Esophagus squamous epithelium (tissue), 5 donors: Measurements from ENCODE around the gene PRMT7. TPM values are rescaled to one million over a fixed set of nuclear protein-coding genes. Genes with fewer than 3 reads are reported as not detected.

Experiments
- DNase-seq: peaks from one replicate; lab custom pipeline; 2025; lab: John Stamatoyannopoulos, UW
- H3K27ac ChIP-seq, 4 donors: fragments of 200-600 bp; sonication (generic); one replicate each; pipeline ENCODE4 v1.5.1; 2016 to 2019; ENCODE audit warnings: mild to moderate bottlenecking in 1 of 4
- H3K27me3 ChIP-seq, 4 donors: fragments of 200-600 bp; sonication (generic); 1 replicate in 3 of 4; 2 replicates in 1 of 4; pipeline versions ENCODE4 v1.5.1 to v1.6.0; 2017 to 2021; ENCODE audit warnings: antibody characterized with exemption in 1 of 4
- H3K36me3 ChIP-seq, 3 donors: fragments of 200-600 bp; sonication (generic); one replicate each; pipeline ENCODE4 v1.5.1; 2016 to 2019
- H3K4me1 ChIP-seq, 3 donors: fragments of 200-600 bp; sonication (generic); one replicate each; pipeline ENCODE4 v1.5.1; 2017 to 2019
- H3K4me3 ChIP-seq, 4 donors: fragments of 200-600 bp; sonication (generic); 1 replicate in 3 of 4; 2 replicates in 1 of 4; pipeline ENCODE4 v1.5.1; 2016 to 2019; ENCODE audit warnings: mild to moderate bottlenecking in 2 of 4, moderate library complexity in 1 of 4
- H3K9me3 ChIP-seq, 3 donors: fragments of 200-600 bp; sonication (generic); one replicate each; pipeline ENCODE4 v1.5.1; 2016 to 2019
- CTCF ChIP-seq, 6 experiments: fragments of 450-650 bp in 4 of 6; fragments of 200-600 bp in 2 of 6; sonication (generic) in 2 of 6; IDR thresholded peaks; one replicate each; pipeline ENCODE4 v1.5.1; 2016 to 2019; ENCODE audit warnings: antibody characterized with exemption in 6 of 6, mild to moderate bottlenecking in 4 of 6, moderate library complexity in 4 of 6
- POLR2A ChIP-seq, 4 donors: fragments of 450-650 bp; IDR thresholded peaks; one replicate each; pipeline ENCODE4 v1.6.1; 2017; ENCODE audit warnings: antibody characterized with exemption in 4 of 4, mild to moderate bottlenecking in 4 of 4, moderate library complexity in 3 of 4
- WGBS, 2 donors: methylation state at CpG; one replicate each; pipeline ENCODE4 v1.1.5; 2018; 5-methylcytosine and 5-hydroxymethylcytosine counted together
- intact Hi-C: fragments of 100-400 bp; cut with DNase I; formaldehyde crosslinking; loops from one replicate; pipeline ENCODE4 v1.15.0; 2022
- total RNA-seq, 4 donors: library from RNA; depleted of rRNA; stranded (reverse); fragments of >200 nt; gene quantifications; one replicate each; pipeline ENCODE4 v1.1.0, GENCODE V29; 2016
- donor health status: DM: yes; HTN: yes; CAD: no.

PRMT7 gene
- total RNA-seq, 4 donors from 2014 or later, result 15.2 to 35.7 (median 21.2) TPM

DNA sequence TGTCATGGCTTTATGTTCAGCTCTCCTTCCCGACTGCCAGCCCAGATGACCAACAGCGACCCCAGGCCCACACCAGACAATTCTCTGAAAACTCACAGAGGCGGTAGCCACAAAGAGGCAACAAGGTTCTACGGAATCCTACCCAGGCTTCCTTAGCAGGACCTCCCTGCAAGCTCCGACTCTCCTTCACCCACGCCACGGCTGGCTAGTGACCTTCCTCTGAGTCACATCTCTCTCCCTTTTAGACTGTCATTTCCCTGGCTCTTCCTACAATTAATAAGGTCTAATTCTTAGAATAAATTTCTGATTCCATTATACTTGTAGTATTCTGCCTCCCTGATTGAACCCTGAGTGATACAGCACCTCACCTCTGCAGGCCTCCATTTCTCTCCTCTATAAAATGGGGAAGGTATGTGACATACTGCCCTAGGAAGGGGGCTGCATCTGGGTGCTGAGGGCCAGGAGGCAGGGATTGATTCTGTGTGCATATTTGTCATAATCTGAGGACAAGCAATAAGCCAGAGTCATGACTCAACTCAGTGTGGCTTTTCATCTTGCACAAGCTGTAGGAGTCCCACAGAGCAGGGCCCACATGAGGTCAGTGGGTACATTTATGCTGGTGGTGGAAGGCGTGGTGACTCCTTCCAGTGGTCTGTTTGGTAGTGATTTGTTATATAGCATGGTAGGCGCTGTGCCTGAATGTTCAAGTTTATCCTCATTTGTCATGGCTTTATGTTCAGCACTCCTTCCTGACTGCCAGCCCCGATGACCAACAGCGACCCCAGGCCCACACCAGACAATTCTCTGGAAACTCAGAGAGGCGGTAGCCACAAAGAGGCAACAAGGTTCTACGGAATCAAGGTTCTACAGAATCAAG is 91.3 kb downstream of the PRMT7 start:
- intact Hi-C loops, result no loop called here
- 70 to 73% methylated on average over 8 to 11 of the region's 13 CpGs for WGBS, 2 donors
- H3K27ac ChIP-seq, result no peak overlapping the region
- no peaks in the 10 kb centered on the region for H3K36me3 ChIP-seq
- H3K9me3 ChIP-seq, result no peaks in the 10 kb centered on the region
- DNase-seq, result no peak
- peaks cover 0 to 57% (median 0%) of the 10 kb centered on the region in 4 donors for H3K27me3 ChIP-seq
- TF ChIP-seq CTCF (IDR thresholded peaks at IDR 0.05) (no peak), POLR2A (IDR thresholded peaks at IDR 0.05) (no peak)
- no peaks in the 10 kb centered on the region for H3K4me1 ChIP-seq
- H3K4me3 ChIP-seq, result no peak overlapping the region

DNA sequence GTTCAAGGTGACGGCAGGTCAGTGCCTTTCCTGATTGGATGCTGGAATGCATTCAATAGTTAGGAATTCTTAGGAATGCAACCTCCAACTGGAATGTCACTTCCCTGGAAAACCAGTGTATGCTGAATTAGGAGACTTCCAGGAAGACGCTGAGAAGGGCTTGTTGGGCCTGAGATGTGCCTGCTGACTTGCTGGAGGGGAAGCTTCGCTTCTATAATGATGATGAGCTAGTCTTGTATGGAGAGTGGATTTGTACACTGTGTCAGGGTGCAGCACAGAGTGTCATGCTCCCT is 91.9 kb downstream of the PRMT7 start:
- DNase-seq, result no peak
- H3K36me3 ChIP-seq, result no peaks in the 10 kb centered on the region
- H3K27ac ChIP-seq, result no peak overlapping the region
- peaks cover 0 to 57% (median 0%) of the 10 kb centered on the region in 4 donors for H3K27me3 ChIP-seq
- H3K4me3 ChIP-seq, result no peak overlapping the region
- no peak for TF ChIP-seq POLR2A (IDR thresholded peaks at IDR 0.05)
- TF ChIP-seq CTCF (IDR thresholded peaks at IDR 0.05), result no peak
- H3K4me1 ChIP-seq, result no peaks in the 10 kb centered on the region
- no peaks in the 10 kb centered on the region for H3K9me3 ChIP-seq
- 75 to 88% methylated on average over 3 of the region's 3 CpGs for WGBS, 2 donors
- intact Hi-C loops, result no loop called here

DNA sequence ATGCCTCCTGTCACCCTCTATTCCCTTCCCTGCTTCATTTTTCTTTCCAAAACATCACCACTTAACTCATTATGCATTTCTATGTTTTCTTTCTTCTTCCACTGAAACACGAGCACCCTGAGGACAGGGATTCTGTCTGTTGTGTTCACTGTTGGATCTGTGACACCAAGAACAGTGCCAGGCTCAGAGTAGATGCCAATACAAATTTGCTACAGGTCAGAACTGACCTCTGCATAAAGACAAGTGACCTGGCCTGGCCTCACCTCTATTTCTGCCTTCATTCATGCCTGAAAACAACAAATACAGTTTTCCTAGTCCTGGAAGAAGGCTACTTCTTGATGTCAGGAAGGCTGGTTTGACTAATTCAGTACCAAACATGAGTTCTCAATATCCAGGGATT is 92.4 kb downstream of the PRMT7 start:
- intact Hi-C loops, result no loop called here
- H3K36me3 ChIP-seq, result no peaks in the 10 kb centered on the region
- no peak for DNase-seq
- no peak overlapping the region for H3K27ac ChIP-seq
- peaks cover 0 to 57% (median 0%) of the 10 kb centered on the region in 4 donors for H3K27me3 ChIP-seq
- H3K4me1 ChIP-seq, result no peaks in the 10 kb centered on the region
- 46 to 50% methylated on average over 1 of the region's 1 CpG for WGBS, 2 donors
- H3K4me3 ChIP-seq, result no peak overlapping the region
- H3K9me3 ChIP-seq, result no peaks in the 10 kb centered on the region
- TF ChIP-seq POLR2A (IDR thresholded peaks at IDR 0.05), result no peak

GRCh38 chr16:68403704-68404103 is 92.9 kb downstream of the PRMT7 start:
- no peaks in the 10 kb centered on the region for H3K4me1 ChIP-seq
- H3K4me3 ChIP-seq, result no peak overlapping the region
- no peaks in the 10 kb centered on the region for H3K36me3 ChIP-seq
- intact Hi-C loops, result no loop called here
- no peaks in the 10 kb centered on the region for H3K9me3 ChIP-seq
- no peak for DNase-seq
- WGBS, 2 donors, result 71 to 78% methylated on average over 3 of the region's 3 CpGs
- no peak overlapping the region for H3K27ac ChIP-seq
- H3K27me3 ChIP-seq, result peaks cover 0 to 59% (median 0%) of the 10 kb centered on the region in 4 donors
- no peak for TF ChIP-seq POLR2A (IDR thresholded peaks at IDR 0.05)
- TF ChIP-seq CTCF (IDR thresholded peaks at IDR 0.05), result no peak

DNA sequence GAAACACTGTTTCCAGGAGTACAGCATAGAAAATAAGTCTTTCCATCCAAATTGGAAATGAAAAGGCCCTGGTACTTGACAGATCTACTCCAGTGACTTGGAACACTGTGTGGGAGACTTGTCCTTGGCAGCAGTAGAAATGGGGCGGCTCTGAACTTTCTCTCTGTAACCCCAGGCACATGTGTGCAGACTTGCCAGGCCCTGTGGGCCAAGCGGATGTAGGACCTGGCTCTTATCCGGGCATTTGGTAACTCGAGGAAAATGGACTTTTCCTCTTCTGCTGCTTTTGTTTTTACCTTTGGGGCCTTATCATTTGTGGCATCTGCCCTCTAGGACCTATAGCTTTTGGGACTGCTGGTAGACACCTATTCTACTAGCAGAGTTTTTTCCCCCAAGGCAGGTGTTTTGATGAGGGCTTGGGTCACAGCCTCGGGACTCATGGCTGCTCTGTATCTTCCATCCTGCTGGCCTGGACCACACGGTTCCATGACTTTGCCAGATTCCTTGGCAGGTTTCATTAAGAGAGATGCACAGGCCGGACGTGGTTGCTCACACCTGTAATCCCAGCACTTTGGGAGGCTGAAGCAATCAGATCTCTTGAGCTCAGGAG is 94.0 kb downstream of the PRMT7 start:
- intact Hi-C loops, result no loop called here
- no peaks in the 10 kb centered on the region for H3K4me1 ChIP-seq
- H3K9me3 ChIP-seq, result no peaks in the 10 kb centered on the region
- no peak overlapping the region for H3K4me3 ChIP-seq
- DNase-seq, result no peak
- 50 to 52% methylated on average over 4 to 6 of the region's 8 CpGs for WGBS, 2 donors
- no peak overlapping the region for H3K27ac ChIP-seq
- no peaks in the 10 kb centered on the region for H3K36me3 ChIP-seq
- peaks cover 0 to 59% (median 0%) of the 10 kb centered on the region in 4 donors for H3K27me3 ChIP-seq
- no peak for TF ChIP-seq CTCF (IDR thresholded peaks at IDR 0.05)
- no peak for TF ChIP-seq POLR2A (IDR thresholded peaks at IDR 0.05)
